Karpas-422 (cell line): Measurements from ENCODE around the gene SEMA3G. TPM values are rescaled to one million over a fixed set of nuclear protein-coding genes. Genes with fewer than 3 reads are reported as not detected.

Experiments
- DNase-seq: peaks from one replicate; pipeline ENCODE4 v3.0.0-alpha.2; 2015
- H2AFZ ChIP-seq: fragments of 200-600 bp; sonication (generic); 2 replicates; pipeline ENCODE4 v1.6.1; 2014; ENCODE audit warnings: antibody characterized with exemption, low read length, mixed read lengths
- H3K27ac ChIP-seq: fragments of 200-600 bp; sonication (generic); 2 replicates; pipeline ENCODE4 v1.5.1; 2014; ENCODE audit warnings: mild to moderate bottlenecking, low read length, moderate library complexity
- H3K27me3 ChIP-seq: fragments of 200-600 bp; sonication (generic); 2 replicates; pipeline ENCODE4 v1.6.1; 2014; ENCODE audit warnings: low read length, mixed read lengths
- H3K36me3 ChIP-seq: fragments of 200-600 bp; sonication (generic); 2 replicates; pipeline ENCODE4 v1.6.1; 2014; ENCODE audit warnings: low read length, mixed read lengths; ENCODE audit not compliant: insufficient read depth
- H3K4me1 ChIP-seq: fragments of 200-600 bp; sonication (generic); 2 replicates; pipeline ENCODE4 v1.6.1; 2014; ENCODE audit warnings: mild to moderate bottlenecking, low read length, mixed read lengths
- H3K4me2 ChIP-seq: fragments of 200-600 bp; sonication (generic); 2 replicates; pipeline ENCODE4 v1.6.1; 2014; ENCODE audit warnings: low read length, low read depth, mild to moderate bottlenecking; ENCODE audit not compliant: poor library complexity, severe bottlenecking
- H3K4me3 ChIP-seq: fragments of 200-600 bp; sonication (generic); 2 replicates; pipeline ENCODE4 v1.5.1; 2014; ENCODE audit warnings: mild to moderate bottlenecking, antibody characterized with exemption, low read length, mixed read lengths
- H3K79me2 ChIP-seq: fragments of 200-600 bp; sonication (generic); 2 replicates; pipeline ENCODE4 v1.6.1; 2014; ENCODE audit warnings: mild to moderate bottlenecking, low read length, mixed read lengths
- H3K9ac ChIP-seq: fragments of 200-600 bp; sonication (generic); 2 replicates; pipeline ENCODE4 v1.6.0; 2014; ENCODE audit warnings: low read length
- H3K9me2 ChIP-seq: fragments of 200-600 bp; sonication (generic), shearing (Covaris generic); replicated peaks from 2 replicates; pipeline ENCODE4 v1.6.0; 2014; ENCODE audit warnings: mild to moderate bottlenecking, low read length, moderate library complexity; ENCODE audit not compliant: insufficient read depth
- H3K9me3 ChIP-seq: fragments of 300-700, 200-600 bp; sonication (generic); 2 replicates; pipeline ENCODE4 v1.6.1; 2014; ENCODE audit warnings: low read length, mixed read lengths
- H4K20me1 ChIP-seq: fragments of 200-600 bp; sonication (generic); 2 replicates; pipeline ENCODE4 v1.6.1; 2014; ENCODE audit warnings: mild to moderate bottlenecking, antibody characterized with exemption, low read length, low read depth; ENCODE audit not compliant: insufficient read depth
- total RNA-seq: library from RNA; depleted of rRNA; stranded (reverse); fragments of >200 nt; shearing (Covaris generic); gene quantifications from 2 replicates; pipeline ENCODE4 v1.2.3, GENCODE V29; 2014; ENCODE audit warnings: low replicate concordance

Gene SEMA3G
- total RNA-seq, 1 experiment from 2014 or later, result not detected

GRCh38 chr3:52402101-52402521, 42.8 kb downstream of the SEMA3G start:
- H3K36me3 ChIP-seq, result 0 out of 2 replicates have a peak, but pooled peaks cover 4% of the 10 kb centered on the region
- H3K27me3 ChIP-seq, result no peaks in the 10 kb centered on the region
- H3K9ac ChIP-seq, result no peak overlapping the region
- no peak overlapping the region for H3K27ac ChIP-seq
- DNase-seq, result no peak
- H3K4me3 ChIP-seq, result no peak overlapping the region
- no peak overlapping the region for H2AFZ ChIP-seq
- no peaks in the 10 kb centered on the region for H3K4me1 ChIP-seq
- no peak overlapping the region for H3K4me2 ChIP-seq
- no peaks in the 10 kb centered on the region for H3K79me2 ChIP-seq
- no peaks in the 10 kb centered on the region for H3K9me3 ChIP-seq
- H4K20me1 ChIP-seq, result no peaks in the 10 kb centered on the region
- H3K9me2 ChIP-seq, result no peaks in the 10 kb centered on the region

- no peaks in the 10 kb centered on the region for H3K9me2 ChIP-seq
- H3K9me3 ChIP-seq, result no peaks in the 10 kb centered on the region
- H3K4me1 ChIP-seq, result no peaks in the 10 kb centered on the region
- no peak overlapping the region for H3K27ac ChIP-seq
- 0 out of 2 replicates have a peak, but pooled peaks cover 3% of the 10 kb centered on the region for H3K36me3 ChIP-seq
- no peak overlapping the region for H3K9ac ChIP-seq
- H2AFZ ChIP-seq, result no peak overlapping the region
- no peak for DNase-seq
- H3K79me2 ChIP-seq, result no peaks in the 10 kb centered on the region
- no peak overlapping the region for H3K4me2 ChIP-seq
- no peaks in the 10 kb centered on the region for H3K27me3 ChIP-seq
- H3K4me3 ChIP-seq, result no peak overlapping the region
- no peaks in the 10 kb centered on the region for H4K20me1 ChIP-seq
These were observed 43.4 kb downstream of the SEMA3G start for GRCh38 chr3:52401551-52401950.

GRCh38 chr3:52401021-52401420, 43.9 kb downstream of the SEMA3G start:
- 0 out of 2 replicates have a peak, but pooled peaks cover 3% of the 10 kb centered on the region for H3K36me3 ChIP-seq
- H3K9me3 ChIP-seq, result no peaks in the 10 kb centered on the region
- no peak overlapping the region for H3K27ac ChIP-seq
- H3K79me2 ChIP-seq, result no peaks in the 10 kb centered on the region
- no peak for DNase-seq
- H3K4me2 ChIP-seq, result no peak overlapping the region
- no peak overlapping the region for H2AFZ ChIP-seq
- H4K20me1 ChIP-seq, result no peaks in the 10 kb centered on the region
- no peak overlapping the region for H3K4me3 ChIP-seq
- H3K4me1 ChIP-seq, result no peaks in the 10 kb centered on the region
- no peaks in the 10 kb centered on the region for H3K27me3 ChIP-seq
- no peak overlapping the region for H3K9ac ChIP-seq
- H3K9me2 ChIP-seq, result no peaks in the 10 kb centered on the region

GRCh38 chr3:52400275-52400793, 44.6 kb downstream of the SEMA3G start:
- Histone ChIP-seq H3K9ac (no peak overlapping the region), H3K27me3 (no peaks in the 10 kb centered on the region), H2AFZ (no peak overlapping the region), H3K79me2 (no peaks in the 10 kb centered on the region), H4K20me1 (no peaks in the 10 kb centered on the region), H3K4me1 (no peaks in the 10 kb centered on the region), H3K4me2 (no peak overlapping the region), H3K27ac (no peak overlapping the region), H3K4me3 (no peak overlapping the region), H3K9me3 (no peaks in the 10 kb centered on the region), H3K36me3 (0 out of 2 replicates have a peak, but pooled peaks cover 3% of the 10 kb centered on the region), H3K9me2 (no peaks in the 10 kb centered on the region)
- no peak for DNase-seq

- H3K9ac ChIP-seq, result no peak overlapping the region
- no peaks in the 10 kb centered on the region for H3K79me2 ChIP-seq
- no peaks in the 10 kb centered on the region for H3K27me3 ChIP-seq
- no peaks in the 10 kb centered on the region for H3K9me3 ChIP-seq
- no peak overlapping the region for H3K27ac ChIP-seq
- no peaks in the 10 kb centered on the region for H3K4me1 ChIP-seq
- no peak overlapping the region for H2AFZ ChIP-seq
- H3K4me2 ChIP-seq, result no peak overlapping the region
- no peaks in the 10 kb centered on the region for H4K20me1 ChIP-seq
- H3K9me2 ChIP-seq, result no peaks in the 10 kb centered on the region
- H3K36me3 ChIP-seq, result 0 out of 2 replicates have a peak, but pooled peaks cover 3% of the 10 kb centered on the region
- DNase-seq, result no peak
- H3K4me3 ChIP-seq, result no peak overlapping the region
These were observed 45.3 kb downstream of the SEMA3G start for GRCh38 chr3:52399593-52399992.

- H3K9ac ChIP-seq, result no peak overlapping the region
- no peak overlapping the region for H3K4me3 ChIP-seq
- H3K79me2 ChIP-seq, result no peaks in the 10 kb centered on the region
- H3K27me3 ChIP-seq, result no peaks in the 10 kb centered on the region
- no peak overlapping the region for H3K4me2 ChIP-seq
- no peak overlapping the region for H3K27ac ChIP-seq
- H3K9me2 ChIP-seq, result no peaks in the 10 kb centered on the region
- no peak for DNase-seq
- no peaks in the 10 kb centered on the region for H4K20me1 ChIP-seq
- no peaks in the 10 kb centered on the region for H3K9me3 ChIP-seq
- no peaks in the 10 kb centered on the region for H3K4me1 ChIP-seq
- H2AFZ ChIP-seq, result no peak overlapping the region
- no peaks in the 10 kb centered on the region for H3K36me3 ChIP-seq
These were observed 45.8 kb downstream of the SEMA3G start for GRCh38 chr3:52399131-52399530.

GRCh38 chr3:52398670-52399081, 46.2 kb downstream of the SEMA3G start:
- Histone ChIP-seq H3K36me3 (no peaks in the 10 kb centered on the region), H2AFZ (no peak overlapping the region), H3K27me3 (no peaks in the 10 kb centered on the region), H3K9me2 (no peaks in the 10 kb centered on the region), H3K4me2 (no peak overlapping the region), H3K9me3 (no peaks in the 10 kb centered on the region), H3K9ac (no peak overlapping the region), H3K79me2 (no peaks in the 10 kb centered on the region), H4K20me1 (no peaks in the 10 kb centered on the region), H3K27ac (no peak overlapping the region), H3K4me1 (no peaks in the 10 kb centered on the region), H3K4me3 (no peak overlapping the region)
- DNase-seq, result no peak

GRCh38 chr3:52397676-52398399, 47.1 kb downstream of the SEMA3G start:
- Histone ChIP-seq H3K4me3 (no peak overlapping the region), H3K27me3 (no peaks in the 10 kb centered on the region), H3K4me2 (no peak overlapping the region), H3K27ac (no peak overlapping the region), H3K9ac (no peak overlapping the region), H3K9me3 (no peaks in the 10 kb centered on the region), H3K79me2 (no peaks in the 10 kb centered on the region), H3K36me3 (no peaks in the 10 kb centered on the region), H3K4me1 (no peaks in the 10 kb centered on the region), H3K9me2 (no peaks in the 10 kb centered on the region), H4K20me1 (no peaks in the 10 kb centered on the region), H2AFZ (no peak overlapping the region)
- DNase-seq, result no peak
